Activated CD8-positive, alpha-beta memory T cell treated with anti-CD3 and anti-CD28 coated beads, Interleukin-2, amount 50 U/mL, for 1 hour (primary cell): ENCODE measurements around the gene SFXN5.
"Not testable (repeated sequence)": the region's sequence is repeated elsewhere in the genome, so short reads cannot be mapped to it uniquely, and the experiment has no call there.

Experiments
- DNase-seq: peaks from one replicate; pipeline ENCODE4 v3.0.0-alpha.2; 2020; ENCODE audit errors: extremely low read depth

SFXN5 gene

GRCh38 chr2:73078457-73079411, 7.2 kb upstream of the SFXN5 start:
- no peak for DNase-seq

- no peak for DNase-seq
These were observed 5.9 kb upstream of the SFXN5 start for GRCh38 chr2:73077424-73077795.

GRCh38 chr2:73076701-73077423, 5.3 kb upstream of the SFXN5 start:
- DNase-seq = no peak

- DNase-seq = no peak
These were observed 4.2 kb upstream of the SFXN5 start for GRCh38 chr2:73075477-73076373.

GRCh38 chr2:73074110-73075069, 2.9 kb upstream of the SFXN5 start:
- DNase-seq = no peak

GRCh38 chr2:73072416-73072815, 904 bp upstream of the SFXN5 start:
- no peak for DNase-seq

- no peak for DNase-seq
These were observed 550 bp upstream of the SFXN5 start for GRCh38 chr2:73072129-73072395.

GRCh38 chr2:73070643-73071359, 711 bp downstream of the SFXN5 start:
- DNase-seq = no peak

- no peak for DNase-seq
These were observed 1.5 kb downstream of the SFXN5 start for GRCh38 chr2:73069855-73070642.

GRCh38 chr2:73069041-73069854, 2.3 kb downstream of the SFXN5 start:
- no peak for DNase-seq

GRCh38 chr2:73068147-73068546, 3.4 kb downstream of the SFXN5 start:
- DNase-seq = no peak

GRCh38 chr2:73067043-73067442, 4.5 kb downstream of the SFXN5 start:
- DNase-seq = no peak

- DNase-seq = not testable (repeated sequence)
These were observed 6.4 kb downstream of the SFXN5 start for GRCh38 chr2:73065070-73065469.

GRCh38 chr2:73063909-73064875, 7.3 kb downstream of the SFXN5 start:
- no peak for DNase-seq

GRCh38 chr2:73063472-73063871, 8.0 kb downstream of the SFXN5 start:
- DNase-seq = no peak

GRCh38 chr2:73059106-73059505, 12.4 kb downstream of the SFXN5 start:
- DNase-seq = no peak

GRCh38 chr2:73054980-73055379, 16.5 kb downstream of the SFXN5 start:
- DNase-seq = no peak
